Measurements from ENCODE around the gene GUCY2D. TPM values are rescaled to one million over a fixed set of nuclear protein-coding genes. Genes with fewer than 3 reads are reported as not detected.

The GUCY2D gene
- total RNA-seq, 2 experiments from 2014 or later = not detected

DNA sequence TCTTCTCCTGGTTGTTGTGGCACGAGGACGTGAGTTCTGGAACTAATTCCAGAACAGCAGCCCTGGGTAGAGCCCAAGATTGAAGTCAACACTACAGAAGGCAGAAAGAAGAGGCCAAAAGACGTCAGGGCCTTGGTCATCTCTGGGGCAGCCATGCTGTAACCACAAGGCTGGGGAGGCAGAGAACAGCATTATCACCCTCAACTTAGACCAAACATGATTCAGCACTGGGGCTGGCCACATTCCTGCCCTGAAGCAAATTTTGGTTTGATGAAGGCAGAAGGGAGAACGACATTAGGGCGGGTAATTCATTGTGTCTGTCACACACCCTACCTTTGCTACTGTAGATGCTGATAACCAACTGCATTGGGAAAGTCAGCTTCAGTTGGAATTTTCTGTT is 26.7 kb downstream of the GUCY2D start:
- no TSS peak for BruUV-seq (replicated peaks)
- Histone ChIP-seq H3K36me3 (ENCODE audit: insufficient read depth, low read length) (no peaks in the 10 kb centered on the region), H3K4me3 (ENCODE audit: low read depth, low read length, poor library complexity, severe bottlenecking) (no peak overlapping the region), H3K79me2 (ENCODE audit: insufficient read depth, low read depth, low read length) (no peaks in the 10 kb centered on the region), H3K9me3 (ENCODE audit: low read length) (no peaks in the 10 kb centered on the region), H3K27ac (ENCODE audit: low read depth, low read length, poor library complexity, severe bottlenecking) (no peak overlapping the region), H3K4me2 (ENCODE audit: low read length) (no peak overlapping the region), H2AFZ (ENCODE audit: low read length) (no peak overlapping the region), H3K4me1 (ENCODE audit: insufficient read depth, low read length, poor library complexity, severe bottlenecking) (no peaks in the 10 kb centered on the region), H3K9me2 (ENCODE audit: insufficient read depth, low read length) (no peaks in the 10 kb centered on the region), H4K20me1 (ENCODE audit: insufficient read depth, low read length) (no peaks in the 10 kb centered on the region)
- CTCF ChIA-PET (ENCODE audit: unreplicated experiment) = no interaction called here
- intact Hi-C loops (cut with micrococcal nuclease; ENCODE audit: unreplicated experiment) = no loop called here
- no peak for TF ChIP-seq EZH2phosphoT487 (IDR thresholded peaks at IDR 0.05; ENCODE audit: borderline replicate concordance, low read depth, low read length)
- TF ChIP-seq, protein P1, sequence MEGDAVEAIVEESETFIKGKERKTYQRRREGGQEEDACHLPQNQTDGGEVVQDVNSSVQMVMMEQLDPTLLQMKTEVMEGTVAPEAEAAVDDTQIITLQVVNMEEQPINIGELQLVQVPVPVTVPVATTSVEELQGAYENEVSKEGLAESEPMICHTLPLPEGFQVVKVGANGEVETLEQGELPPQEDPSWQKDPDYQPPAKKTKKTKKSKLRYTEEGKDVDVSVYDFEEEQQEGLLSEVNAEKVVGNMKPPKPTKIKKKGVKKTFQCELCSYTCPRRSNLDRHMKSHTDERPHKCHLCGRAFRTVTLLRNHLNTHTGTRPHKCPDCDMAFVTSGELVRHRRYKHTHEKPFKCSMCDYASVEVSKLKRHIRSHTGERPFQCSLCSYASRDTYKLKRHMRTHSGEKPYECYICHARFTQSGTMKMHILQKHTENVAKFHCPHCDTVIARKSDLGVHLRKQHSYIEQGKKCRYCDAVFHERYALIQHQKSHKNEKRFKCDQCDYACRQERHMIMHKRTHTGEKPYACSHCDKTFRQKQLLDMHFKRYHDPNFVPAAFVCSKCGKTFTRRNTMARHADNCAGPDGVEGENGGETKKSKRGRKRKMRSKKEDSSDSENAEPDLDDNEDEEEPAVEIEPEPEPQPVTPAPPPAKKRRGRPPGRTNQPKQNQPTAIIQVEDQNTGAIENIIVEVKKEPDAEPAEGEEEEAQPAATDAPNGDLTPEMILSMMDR (conservative IDR thresholded peaks at IDR 0.05; ENCODE audit: low read length) = no peak
- no peak for DNase-seq (ENCODE audit: low spot score)
- POLR2A ChIA-PET = no interaction called here

DNA sequence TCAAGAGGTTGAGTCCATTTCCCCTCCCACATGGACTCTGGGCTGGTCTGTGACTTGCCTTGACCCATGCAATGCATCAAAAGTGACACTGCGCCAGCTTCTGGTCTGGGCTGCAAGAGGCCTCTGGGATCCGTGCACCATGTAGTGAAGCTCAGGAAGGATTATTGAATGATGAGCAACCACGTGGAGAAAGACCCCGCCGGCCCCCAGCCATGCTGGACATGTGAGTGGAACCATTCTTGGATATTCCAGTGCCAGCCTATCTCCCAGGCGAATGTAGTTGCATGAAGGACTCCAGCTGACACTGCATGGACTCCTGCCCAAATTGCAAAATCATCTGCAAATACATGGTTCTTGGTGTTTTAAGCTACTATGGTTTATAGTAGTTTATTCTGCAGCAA is 28.8 kb downstream of the GUCY2D start:
- no TSS peak for BruUV-seq (replicated peaks)
- Histone ChIP-seq H3K9me3 (ENCODE audit: low read length) (no peaks in the 10 kb centered on the region), H3K79me2 (ENCODE audit: insufficient read depth, low read depth, low read length) (no peaks in the 10 kb centered on the region), H3K4me3 (ENCODE audit: low read depth, low read length, poor library complexity, severe bottlenecking) (no peak overlapping the region), H3K9me2 (ENCODE audit: insufficient read depth, low read length) (no peaks in the 10 kb centered on the region), H3K27ac (ENCODE audit: low read depth, low read length, poor library complexity, severe bottlenecking) (no peak overlapping the region), H2AFZ (ENCODE audit: low read length) (no peak overlapping the region), H4K20me1 (ENCODE audit: insufficient read depth, low read length) (no peaks in the 10 kb centered on the region), H3K4me1 (ENCODE audit: insufficient read depth, low read length, poor library complexity, severe bottlenecking) (no peaks in the 10 kb centered on the region), H3K36me3 (ENCODE audit: insufficient read depth, low read length) (no peaks in the 10 kb centered on the region), H3K4me2 (ENCODE audit: low read length) (no peak overlapping the region)
- ChIA-PET CTCF (ENCODE audit: unreplicated experiment) (no interaction called here), POLR2A (no interaction called here)
- intact Hi-C loops (cut with micrococcal nuclease; ENCODE audit: unreplicated experiment) = no loop called here
- TF ChIP-seq EZH2phosphoT487 (IDR thresholded peaks at IDR 0.05; ENCODE audit: borderline replicate concordance, low read depth, low read length) = no peak
- TF ChIP-seq, protein P1 (conservative IDR thresholded peaks at IDR 0.05; ENCODE audit: low read length) = no peak
- no peak for DNase-seq (ENCODE audit: low spot score)

DNA sequence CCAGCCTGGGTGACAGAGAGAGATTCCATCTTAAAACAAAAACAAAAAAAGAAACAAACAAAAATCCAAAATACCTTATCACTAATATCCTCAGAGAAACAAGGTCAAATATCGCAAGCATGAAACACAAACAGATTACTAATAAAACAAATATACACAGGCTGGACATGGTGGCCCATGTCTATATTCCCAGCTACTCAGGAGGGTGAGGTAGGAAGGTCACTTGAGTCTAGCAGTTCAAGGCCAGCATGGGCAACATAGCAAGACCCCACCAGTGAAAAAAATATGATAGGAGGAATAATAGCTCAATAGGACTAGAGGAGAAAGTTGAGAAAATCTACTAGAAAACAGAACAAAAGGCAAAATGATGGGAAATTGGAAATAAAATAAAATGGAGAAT is 29.5 kb downstream of the GUCY2D start:
- H3K27ac ChIP-seq (ENCODE audit: low read depth, low read length, poor library complexity, severe bottlenecking) = no peak overlapping the region
- ChIA-PET CTCF (ENCODE audit: unreplicated experiment) (no interaction called here), POLR2A (no interaction called here)
- no peaks in the 10 kb centered on the region for H3K36me3 ChIP-seq (ENCODE audit: insufficient read depth, low read length)
- BruUV-seq (replicated peaks) = no TSS peak
- H3K4me3 ChIP-seq (ENCODE audit: low read depth, low read length, poor library complexity, severe bottlenecking) = no peak overlapping the region
- DNase-seq (ENCODE audit: low spot score) = no peak
- TF ChIP-seq, protein P1 (conservative IDR thresholded peaks at IDR 0.05; ENCODE audit: low read length) = no peak
- no peak for TF ChIP-seq EZH2phosphoT487 (IDR thresholded peaks at IDR 0.05; ENCODE audit: borderline replicate concordance, low read depth, low read length)
- H2AFZ ChIP-seq (ENCODE audit: low read length) = no peak overlapping the region
- H3K9me3 ChIP-seq (ENCODE audit: low read length) = no peaks in the 10 kb centered on the region
- H3K4me2 ChIP-seq (ENCODE audit: low read length) = no peak overlapping the region
- no peaks in the 10 kb centered on the region for H3K4me1 ChIP-seq (ENCODE audit: insufficient read depth, low read length, poor library complexity, severe bottlenecking)
- no peaks in the 10 kb centered on the region for H4K20me1 ChIP-seq (ENCODE audit: insufficient read depth, low read length)
- H3K79me2 ChIP-seq (ENCODE audit: insufficient read depth, low read depth, low read length) = no peaks in the 10 kb centered on the region
- no peaks in the 10 kb centered on the region for H3K9me2 ChIP-seq (ENCODE audit: insufficient read depth, low read length)
- intact Hi-C loops (cut with micrococcal nuclease; ENCODE audit: unreplicated experiment) = no loop called here

Data from OCI-LY7 (cell line).